HFFc6 (cell line): ENCODE data around the gene MATN3. TPM values are rescaled to one million over a fixed set of nuclear protein-coding genes. Genes with fewer than 3 reads are reported as not detected.

Source experiments
- DNase-seq: peaks from one replicate; pipeline ENCODE4 v3.0.0-alpha.2; 2018
- H3K27ac Mint-ChIP-seq: 2 replicates; pipeline ENCODE4 v1.8.0; 2020; ENCODE audit warnings: mild to moderate bottlenecking, mixed read lengths
- H3K27me3 Mint-ChIP-seq: 2 replicates; pipeline ENCODE4 v1.8.0; 2021; ENCODE audit warnings: mild to moderate bottlenecking, moderate library complexity, mixed read lengths; ENCODE audit not compliant: insufficient read depth
- H3K36me3 Mint-ChIP-seq: 2 replicates; pipeline ENCODE4 v1.8.0; 2021; ENCODE audit warnings: low read depth, mixed read lengths
- H3K4me1 Mint-ChIP-seq: 2 replicates; pipeline ENCODE4 v1.8.0; 2020; ENCODE audit warnings: low read depth, mixed read lengths
- H3K4me3 Mint-ChIP-seq: 2 replicates; pipeline ENCODE4 v1.8.0; 2020; ENCODE audit warnings: mild to moderate bottlenecking, moderate library complexity, mixed read lengths
- H3K9me3 Mint-ChIP-seq: 2 replicates; pipeline ENCODE4 v1.8.0; 2020; ENCODE audit warnings: mild to moderate bottlenecking, mixed read lengths
- total RNA-seq, 6 experiments: library from RNA; stranded (reverse); fragmentation: NEBNext Ultra II Directional; extraction: Animal tissue kit (Norgen Biotek cat#: 25700); gene quantifications; 2 replicates in 1 of 6; 3 replicates in 5 of 6; pipeline ENCODE4 v1.2.3, GENCODE V29; 2021
- TF ChIP-seq, protein P1 (sequence below): fragments of 200-600 bp; sonication (generic); IDR thresholded peaks from 2 replicates; pipeline ENCODE4 v1.5.0; 2021; ENCODE audit warnings: antibody characterized with exemption, mild to moderate bottlenecking

Gene MATN3
- total RNA-seq, 6 experiments from 2014 or later = 0.69 to 1.5 (median 1.2) TPM

GRCh38 chr2:20027260-20027677 is 14.8 kb upstream of the MATN3 start:
- Mint-ChIP-seq H3K4me1 (peaks cover 44% of the 10 kb centered on the region), H3K27me3 (no peaks in the 10 kb centered on the region), H3K4me3 (no peak overlapping the region), H3K27ac (peak overlapping the region; percentile 61), H3K36me3 (peaks cover 73% of the 10 kb centered on the region), H3K9me3 (peaks cover 5% of the 10 kb centered on the region)
- no peak for DNase-seq
- TF ChIP-seq, protein P1, sequence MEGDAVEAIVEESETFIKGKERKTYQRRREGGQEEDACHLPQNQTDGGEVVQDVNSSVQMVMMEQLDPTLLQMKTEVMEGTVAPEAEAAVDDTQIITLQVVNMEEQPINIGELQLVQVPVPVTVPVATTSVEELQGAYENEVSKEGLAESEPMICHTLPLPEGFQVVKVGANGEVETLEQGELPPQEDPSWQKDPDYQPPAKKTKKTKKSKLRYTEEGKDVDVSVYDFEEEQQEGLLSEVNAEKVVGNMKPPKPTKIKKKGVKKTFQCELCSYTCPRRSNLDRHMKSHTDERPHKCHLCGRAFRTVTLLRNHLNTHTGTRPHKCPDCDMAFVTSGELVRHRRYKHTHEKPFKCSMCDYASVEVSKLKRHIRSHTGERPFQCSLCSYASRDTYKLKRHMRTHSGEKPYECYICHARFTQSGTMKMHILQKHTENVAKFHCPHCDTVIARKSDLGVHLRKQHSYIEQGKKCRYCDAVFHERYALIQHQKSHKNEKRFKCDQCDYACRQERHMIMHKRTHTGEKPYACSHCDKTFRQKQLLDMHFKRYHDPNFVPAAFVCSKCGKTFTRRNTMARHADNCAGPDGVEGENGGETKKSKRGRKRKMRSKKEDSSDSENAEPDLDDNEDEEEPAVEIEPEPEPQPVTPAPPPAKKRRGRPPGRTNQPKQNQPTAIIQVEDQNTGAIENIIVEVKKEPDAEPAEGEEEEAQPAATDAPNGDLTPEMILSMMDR = no peak

DNA sequence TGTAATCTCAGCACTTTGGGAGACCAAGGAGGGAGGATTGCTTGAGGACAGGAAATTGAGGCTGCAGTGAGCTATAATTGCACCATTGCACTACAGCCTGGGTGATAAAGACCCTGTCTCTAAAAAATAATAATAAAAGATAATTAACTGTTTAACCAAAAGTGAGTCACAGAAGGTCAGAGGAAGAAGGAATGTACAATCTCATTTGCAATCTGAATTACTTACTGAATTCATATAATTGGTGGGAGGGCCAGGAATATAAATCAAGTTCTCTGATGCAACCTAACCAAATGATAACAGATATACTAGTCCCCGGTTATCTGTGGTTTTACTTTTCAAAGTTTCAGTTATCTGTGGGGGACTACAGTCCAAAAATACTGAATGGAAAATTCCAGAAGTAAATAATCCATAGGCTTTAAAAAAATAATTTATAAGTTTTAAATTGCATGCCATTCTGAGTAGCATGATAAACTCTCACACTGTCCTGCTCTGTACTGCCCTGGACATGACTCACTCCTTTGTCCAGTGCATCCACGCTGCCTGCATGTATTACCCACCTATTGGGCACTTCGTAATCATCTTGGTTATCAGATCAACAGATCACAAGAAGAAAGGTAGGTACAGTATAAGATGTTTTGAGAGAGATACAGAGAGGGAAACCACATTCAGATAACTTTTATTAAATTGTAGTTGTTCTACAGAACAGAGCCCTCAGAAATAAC is 12.8 kb upstream of the MATN3 start:
- H3K27me3 Mint-ChIP-seq = no peaks in the 10 kb centered on the region
- TF ChIP-seq, protein P1 = no peak
- peaks cover 70% of the 10 kb centered on the region for H3K36me3 Mint-ChIP-seq
- peak overlapping the region; percentile 60; the same call in 1 of the 2 replicates for H3K27ac Mint-ChIP-seq
- peaks cover 24% of the 10 kb centered on the region for H3K9me3 Mint-ChIP-seq
- H3K4me3 Mint-ChIP-seq = no peak overlapping the region
- peaks cover 44% of the 10 kb centered on the region for H3K4me1 Mint-ChIP-seq
- DNase-seq = peak; percentile 48

GRCh38 chr2:20023688-20024087 is 11.2 kb upstream of the MATN3 start:
- DNase-seq = no peak
- H3K4me1 Mint-ChIP-seq = peaks cover 35% of the 10 kb centered on the region
- H3K36me3 Mint-ChIP-seq = peaks cover 60% of the 10 kb centered on the region
- no peak overlapping the region for H3K4me3 Mint-ChIP-seq
- no peaks in the 10 kb centered on the region for H3K27me3 Mint-ChIP-seq
- no peak overlapping the region for H3K27ac Mint-ChIP-seq
- peaks cover 26% of the 10 kb centered on the region for H3K9me3 Mint-ChIP-seq
- TF ChIP-seq, protein P1 = no peak

GRCh38 chr2:20021405-20022009 is 9.0 kb upstream of the MATN3 start:
- H3K36me3 Mint-ChIP-seq = peaks cover 48% of the 10 kb centered on the region
- H3K4me1 Mint-ChIP-seq = peaks cover 19% of the 10 kb centered on the region
- no peaks in the 10 kb centered on the region for H3K27me3 Mint-ChIP-seq
- H3K9me3 Mint-ChIP-seq = peaks cover 26% of the 10 kb centered on the region
- no peak overlapping the region for H3K27ac Mint-ChIP-seq
- H3K4me3 Mint-ChIP-seq = no peak overlapping the region
- DNase-seq = no peak
- TF ChIP-seq, protein P1 = no peak

GRCh38 chr2:20019747-20020146 is 7.3 kb upstream of the MATN3 start:
- no peaks in the 10 kb centered on the region for H3K27me3 Mint-ChIP-seq
- H3K4me3 Mint-ChIP-seq = no peak overlapping the region
- no peak for DNase-seq
- H3K27ac Mint-ChIP-seq = no peak overlapping the region
- peaks cover 26% of the 10 kb centered on the region for H3K9me3 Mint-ChIP-seq
- peaks cover 8% of the 10 kb centered on the region for H3K4me1 Mint-ChIP-seq
- TF ChIP-seq, protein P1 = no peak
- H3K36me3 Mint-ChIP-seq = peaks cover 47% of the 10 kb centered on the region
